OCI-LY1 (cell line): Measurements from ENCODE around the gene ZBTB7C.

Experiments
- H2AFZ ChIP-seq: fragments of 200-600 bp; sonication (generic), shearing (Covaris generic); 2 replicates; pipeline ENCODE4 v1.6.0; 2014; ENCODE audit warnings: antibody characterized with exemption, mild to moderate bottlenecking, low read length
- H3F3A ChIP-seq: fragments of 200-600 bp; sonication (generic), shearing (Covaris generic); 2 replicates; pipeline ENCODE4 v1.6.0; 2014; ENCODE audit warnings: mild to moderate bottlenecking, antibody characterized with exemption, low read length, moderate library complexity; ENCODE audit not compliant: insufficient read depth
- H3K27ac ChIP-seq: fragments of 200-600 bp; sonication (generic); 2 replicates; pipeline ENCODE4 v1.5.1; 2014; ENCODE audit warnings: low read length, mixed run types, mild to moderate bottlenecking, low read depth; ENCODE audit not compliant: poor library complexity, severe bottlenecking
- H3K27me3 ChIP-seq: fragments of 200-600 bp; sonication (generic); 2 replicates; pipeline ENCODE4 v1.6.0; 2014; ENCODE audit warnings: antibody characterized with exemption, mild to moderate bottlenecking, low read length, moderate library complexity; ENCODE audit not compliant: insufficient read depth
- H3K36me3 ChIP-seq: fragments of 200-600 bp; sonication (generic); 2 replicates; pipeline ENCODE4 v1.6.1; 2014; ENCODE audit warnings: mild to moderate bottlenecking, antibody characterized with exemption, low read length, moderate library complexity, mixed read lengths; ENCODE audit not compliant: insufficient read depth
- H3K4me1 ChIP-seq: fragments of 200-600 bp; sonication (generic); 2 replicates; pipeline ENCODE4 v1.5.1; 2014; ENCODE audit warnings: mild to moderate bottlenecking, low read length, moderate library complexity; ENCODE audit not compliant: insufficient read depth, severe bottlenecking
- H3K4me2 ChIP-seq: fragments of 200-600 bp; sonication (generic), shearing (Covaris generic); 2 replicates; pipeline ENCODE4 v1.6.1; 2014; ENCODE audit warnings: low read length
- H3K4me3 ChIP-seq: fragments of 200-600 bp; sonication (generic); 2 replicates; pipeline ENCODE4 v1.5.1; 2014; ENCODE audit warnings: low read length, low read depth, mild to moderate bottlenecking, mixed read lengths; ENCODE audit not compliant: poor library complexity, severe bottlenecking
- H3K79me2 ChIP-seq: fragments of 200-600 bp; shearing (Covaris generic); 2 replicates; pipeline ENCODE4 v1.6.1; 2016; ENCODE audit warnings: mixed run types, low read length, mixed read lengths; ENCODE audit not compliant: insufficient read depth
- H3K9ac ChIP-seq: fragments of 200-600 bp; sonication (generic), shearing (Covaris generic); 2 replicates; pipeline ENCODE4 v1.6.1; 2014; ENCODE audit warnings: mild to moderate bottlenecking, low read length, mixed read lengths
- H3K9me2 ChIP-seq: fragments of 200-600 bp; sonication (generic), shearing (Covaris generic); 2 replicates; pipeline ENCODE4 v1.6.1; 2014; ENCODE audit warnings: low read depth, mild to moderate bottlenecking, low read length, mixed read lengths
- H3K9me3 ChIP-seq: fragments of 200-600 bp; shearing (Covaris generic); 2 replicates; pipeline ENCODE4 v1.6.1; 2014; ENCODE audit warnings: low read length, mixed read lengths
- H4K20me1 ChIP-seq: fragments of 200-600 bp; sonication (generic), shearing (Covaris generic); 2 replicates; pipeline ENCODE4 v1.6.0; 2016; ENCODE audit warnings: mild to moderate bottlenecking, low read length; ENCODE audit not compliant: insufficient read depth
- EZH2 ChIP-seq: fragments of 200-600 bp; sonication (generic), shearing (Covaris generic); IDR thresholded peaks from 2 replicates; pipeline ENCODE4 v1.8.0; 2017; ENCODE audit warnings: borderline replicate concordance, mixed run types, mild to moderate bottlenecking, antibody characterized with exemption, low read length, moderate library complexity, mixed read lengths
- TF ChIP-seq, protein P1 (sequence below): fragments of 200-600 bp; sonication (generic), shearing (Covaris generic); IDR thresholded peaks from 2 replicates; pipeline ENCODE4 v1.5.1; 2017; ENCODE audit warnings: mild to moderate bottlenecking, antibody characterized with exemption, low read length, moderate library complexity, mixed read lengths

The ZBTB7C gene

GRCh38 chr18:48294899-48295585 is 114.1 kb downstream of the ZBTB7C start:
- Histone ChIP-seq H3K9me3 (no peaks in the 10 kb centered on the region), H3K9ac (no peak overlapping the region), H3K27ac (no peak overlapping the region), H3K79me2 (no peaks in the 10 kb centered on the region), H3F3A (no peaks in the 10 kb centered on the region), H4K20me1 (no peaks in the 10 kb centered on the region), H2AFZ (no peak overlapping the region), H3K27me3 (no peaks in the 10 kb centered on the region), H3K4me1 (no peaks in the 10 kb centered on the region), H3K4me2 (no peak overlapping the region), H3K4me3 (no peak overlapping the region), H3K36me3 (no peaks in the 10 kb centered on the region), H3K9me2 (no peaks in the 10 kb centered on the region)
- TF ChIP-seq, protein P1, sequence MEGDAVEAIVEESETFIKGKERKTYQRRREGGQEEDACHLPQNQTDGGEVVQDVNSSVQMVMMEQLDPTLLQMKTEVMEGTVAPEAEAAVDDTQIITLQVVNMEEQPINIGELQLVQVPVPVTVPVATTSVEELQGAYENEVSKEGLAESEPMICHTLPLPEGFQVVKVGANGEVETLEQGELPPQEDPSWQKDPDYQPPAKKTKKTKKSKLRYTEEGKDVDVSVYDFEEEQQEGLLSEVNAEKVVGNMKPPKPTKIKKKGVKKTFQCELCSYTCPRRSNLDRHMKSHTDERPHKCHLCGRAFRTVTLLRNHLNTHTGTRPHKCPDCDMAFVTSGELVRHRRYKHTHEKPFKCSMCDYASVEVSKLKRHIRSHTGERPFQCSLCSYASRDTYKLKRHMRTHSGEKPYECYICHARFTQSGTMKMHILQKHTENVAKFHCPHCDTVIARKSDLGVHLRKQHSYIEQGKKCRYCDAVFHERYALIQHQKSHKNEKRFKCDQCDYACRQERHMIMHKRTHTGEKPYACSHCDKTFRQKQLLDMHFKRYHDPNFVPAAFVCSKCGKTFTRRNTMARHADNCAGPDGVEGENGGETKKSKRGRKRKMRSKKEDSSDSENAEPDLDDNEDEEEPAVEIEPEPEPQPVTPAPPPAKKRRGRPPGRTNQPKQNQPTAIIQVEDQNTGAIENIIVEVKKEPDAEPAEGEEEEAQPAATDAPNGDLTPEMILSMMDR = no peak
- no peak for TF ChIP-seq EZH2

- no peak overlapping the region for H3K4me2 ChIP-seq
- no peaks in the 10 kb centered on the region for H3K9me2 ChIP-seq
- TF ChIP-seq EZH2 = no peak
- TF ChIP-seq, protein P1 = no peak
- no peaks in the 10 kb centered on the region for H3K79me2 ChIP-seq
- H3K9ac ChIP-seq = no peak overlapping the region
- no peak overlapping the region for H3K27ac ChIP-seq
- H4K20me1 ChIP-seq = no peaks in the 10 kb centered on the region
- H3K27me3 ChIP-seq = no peaks in the 10 kb centered on the region
- no peaks in the 10 kb centered on the region for H3K36me3 ChIP-seq
- H2AFZ ChIP-seq = no peak overlapping the region
- no peak overlapping the region for H3K4me3 ChIP-seq
- no peaks in the 10 kb centered on the region for H3K9me3 ChIP-seq
- H3F3A ChIP-seq = no peaks in the 10 kb centered on the region
- H3K4me1 ChIP-seq = no peaks in the 10 kb centered on the region
Observed at GRCh38 chr18:48293954-48294898, 115.0 kb downstream of the ZBTB7C start.

- H3K9me3 ChIP-seq = no peaks in the 10 kb centered on the region
- H3K9me2 ChIP-seq = no peaks in the 10 kb centered on the region
- H3K27me3 ChIP-seq = no peaks in the 10 kb centered on the region
- no peaks in the 10 kb centered on the region for H3K79me2 ChIP-seq
- no peak overlapping the region for H3K4me3 ChIP-seq
- no peak overlapping the region for H2AFZ ChIP-seq
- no peak overlapping the region for H3K9ac ChIP-seq
- H3K36me3 ChIP-seq = no peaks in the 10 kb centered on the region
- H3K4me2 ChIP-seq = no peak overlapping the region
- no peaks in the 10 kb centered on the region for H3F3A ChIP-seq
- TF ChIP-seq, protein P1 = no peak
- no peak for TF ChIP-seq EZH2
- H3K4me1 ChIP-seq = no peaks in the 10 kb centered on the region
- H4K20me1 ChIP-seq = no peaks in the 10 kb centered on the region
- no peak overlapping the region for H3K27ac ChIP-seq
Observed at GRCh38 chr18:48292782-48293424, 116.3 kb downstream of the ZBTB7C start.
